MM.1S (cell line): Measurements from ENCODE around the gene NTRK2.

Experiments used
- DNase-seq: peaks from one replicate; pipeline ENCODE4 v3.0.0-alpha.2; 2015
- H2AFZ ChIP-seq: fragments of 300-600 bp; sonication (generic); 2 replicates; pipeline ENCODE4 v1.6.0; 2016; ENCODE audit warnings: antibody characterized with exemption, low read length
- H3F3A ChIP-seq: fragments of 300-600 bp; sonication (generic); 2 replicates; pipeline ENCODE4 v1.6.1; 2016; ENCODE audit warnings: mild to moderate bottlenecking, antibody characterized with exemption, low read length, moderate library complexity, mixed read lengths; ENCODE audit not compliant: insufficient read depth
- H3K27ac ChIP-seq: fragments of 300-600 bp; sonication (generic); 2 replicates; pipeline ENCODE4 v1.5.1; 2016; ENCODE audit warnings: mild to moderate bottlenecking, low read length
- H3K27me3 ChIP-seq: fragments of 300-600 bp; sonication (generic); replicated peaks from 2 replicates; pipeline ENCODE4 v1.6.0; 2016; ENCODE audit warnings: low read length; ENCODE audit not compliant: insufficient read depth
- H3K36me3 ChIP-seq: fragments of 300-600 bp; sonication (generic); replicated peaks from 2 replicates; pipeline ENCODE4 v1.6.1; 2016; ENCODE audit warnings: mild to moderate bottlenecking, low read length, mixed read lengths; ENCODE audit not compliant: insufficient read depth
- H3K4me1 ChIP-seq: fragments of 300-600 bp; sonication (generic); 2 replicates; pipeline ENCODE4 v1.6.1; 2016; ENCODE audit warnings: low read length, mixed read lengths
- H3K4me2 ChIP-seq: fragments of 300-600 bp; sonication (generic); 2 replicates; pipeline ENCODE4 v1.6.0; 2016; ENCODE audit warnings: low read depth, low read length
- H3K4me3 ChIP-seq: fragments of 300-600 bp; sonication (generic); 2 replicates; pipeline ENCODE4 v1.5.1; 2016; ENCODE audit warnings: low read length, mixed read lengths
- H3K79me2 ChIP-seq: fragments of 300-600 bp; sonication (generic); 2 replicates; pipeline ENCODE4 v1.6.1; 2016; ENCODE audit warnings: mixed run types, low read length, mixed read lengths
- H3K9ac ChIP-seq: fragments of 300-600 bp; sonication (generic); 2 replicates; pipeline ENCODE4 v1.6.1; 2016; ENCODE audit warnings: low read length, mixed read lengths
- H3K9me2 ChIP-seq: fragments of 300-600 bp; sonication (generic); replicated peaks from 2 replicates; pipeline ENCODE4 v1.6.1; 2016; ENCODE audit warnings: mild to moderate bottlenecking, low read length, mixed read lengths; ENCODE audit not compliant: insufficient read depth
- H3K9me3 ChIP-seq: fragments of 300-600 bp; sonication (generic); replicated peaks from 2 replicates; pipeline ENCODE4 v1.6.1; 2016; ENCODE audit warnings: mild to moderate bottlenecking, low read length, mixed read lengths; ENCODE audit not compliant: insufficient read depth
- H4K20me1 ChIP-seq: fragments of 300-600 bp; sonication (generic); 2 replicates; pipeline ENCODE4 v1.6.1; 2016; ENCODE audit warnings: mild to moderate bottlenecking, low read length, moderate library complexity, mixed read lengths; ENCODE audit not compliant: insufficient read depth
- CTCF ChIP-seq: fragments of 300-600 bp; sonication (generic); IDR thresholded peaks from 2 replicates; pipeline ENCODE4 v1.5.1; 2016; ENCODE audit warnings: antibody characterized with exemption, low read length, mixed read lengths
- EZH2 ChIP-seq: fragments of 300-600 bp; sonication (generic); optimal IDR thresholded peaks from 2 replicates; pipeline ENCODE3; 2017; ENCODE audit warnings: low read depth, mild to moderate bottlenecking, antibody characterized with exemption, low read length, mixed read lengths
- EZH2phosphoT487 ChIP-seq: fragments of 300-600 bp; sonication (generic); IDR thresholded peaks from 2 replicates; pipeline ENCODE4 v1.6.1; 2018; ENCODE audit warnings: antibody characterized with exemption, low read length

Gene NTRK2

GRCh38 chr9:84974258-84974657, 304.7 kb downstream of the NTRK2 start:
- TF ChIP-seq EZH2phosphoT487 (no peak), CTCF (no peak), EZH2 (no peak)
- H3K9me3 ChIP-seq, result no peaks in the 10 kb centered on the region
- H3K4me3 ChIP-seq, result no peak overlapping the region
- no peak overlapping the region for H3K4me2 ChIP-seq
- no peaks in the 10 kb centered on the region for H3K79me2 ChIP-seq
- H3K4me1 ChIP-seq, result no peaks in the 10 kb centered on the region
- H2AFZ ChIP-seq, result no peak overlapping the region
- no peak overlapping the region for H3K9ac ChIP-seq
- H3F3A ChIP-seq, result no peaks in the 10 kb centered on the region
- H4K20me1 ChIP-seq, result no peaks in the 10 kb centered on the region
- H3K27ac ChIP-seq, result no peak overlapping the region
- no peak for DNase-seq
- no peaks in the 10 kb centered on the region for H3K36me3 ChIP-seq
- H3K9me2 ChIP-seq, result no peaks in the 10 kb centered on the region
- no peaks in the 10 kb centered on the region for H3K27me3 ChIP-seq

GRCh38 chr9:84974855-84975254, 305.3 kb downstream of the NTRK2 start:
- no peaks in the 10 kb centered on the region for H3K36me3 ChIP-seq
- H3K9me2 ChIP-seq, result no peaks in the 10 kb centered on the region
- no peak overlapping the region for H3K9ac ChIP-seq
- H3K4me1 ChIP-seq, result no peaks in the 10 kb centered on the region
- H4K20me1 ChIP-seq, result no peaks in the 10 kb centered on the region
- H3K4me2 ChIP-seq, result no peak overlapping the region
- TF ChIP-seq CTCF, result no peak
- no peak for TF ChIP-seq EZH2phosphoT487
- no peak for TF ChIP-seq EZH2
- no peaks in the 10 kb centered on the region for H3K9me3 ChIP-seq
- H3K27me3 ChIP-seq, result no peaks in the 10 kb centered on the region
- H3K4me3 ChIP-seq, result no peak overlapping the region
- no peak overlapping the region for H2AFZ ChIP-seq
- H3F3A ChIP-seq, result no peaks in the 10 kb centered on the region
- H3K79me2 ChIP-seq, result no peaks in the 10 kb centered on the region
- no peak for DNase-seq
- no peak overlapping the region for H3K27ac ChIP-seq

GRCh38 chr9:84975926-84976325, 306.4 kb downstream of the NTRK2 start:
- TF ChIP-seq EZH2phosphoT487 (no peak), CTCF (no peak), EZH2 (no peak)
- H3K27ac ChIP-seq, result no peak overlapping the region
- no peaks in the 10 kb centered on the region for H3K79me2 ChIP-seq
- no peaks in the 10 kb centered on the region for H3K9me2 ChIP-seq
- no peaks in the 10 kb centered on the region for H3K27me3 ChIP-seq
- H3K36me3 ChIP-seq, result no peaks in the 10 kb centered on the region
- H3K4me3 ChIP-seq, result no peak overlapping the region
- H3K9me3 ChIP-seq, result no peaks in the 10 kb centered on the region
- H3F3A ChIP-seq, result no peaks in the 10 kb centered on the region
- no peak for DNase-seq
- no peak overlapping the region for H2AFZ ChIP-seq
- no peak overlapping the region for H3K9ac ChIP-seq
- H3K4me2 ChIP-seq, result no peak overlapping the region
- H4K20me1 ChIP-seq, result no peaks in the 10 kb centered on the region
- no peaks in the 10 kb centered on the region for H3K4me1 ChIP-seq
